Bronchial epithelial cell (primary cell): ENCODE results near the gene CARMIL1. TPM values are rescaled to one million over a fixed set of nuclear protein-coding genes. Genes with fewer than 3 reads are reported as not detected.

Experiments
- DNase-seq: peaks from one replicate; pipeline ENCODE4 v3.0.0-alpha.2; 2010; ENCODE audit warnings: low read depth
- FAIRE-seq: peaks from 2 replicates; lab custom pipeline; 2011; peaks lifted over from hg19 to GRCh38; lab: Jason Lieb, UNC
- H3K27me3 ChIP-seq: 2 replicates; pipeline ENCODE4 v1.5.1; 2011; ENCODE audit warnings: low read length; ENCODE audit not compliant: control insufficient read depth, insufficient read depth
- H3K36me3 ChIP-seq: 2 replicates; pipeline ENCODE4 v1.5.1; 2011; ENCODE audit warnings: low read length; ENCODE audit not compliant: control insufficient read depth, insufficient read depth
- H3K4me3 ChIP-seq: 2 replicates; pipeline ENCODE4 v1.5.1; 2011; ENCODE audit warnings: mild to moderate bottlenecking, low read depth, low read length, control low read depth
- total RNA-seq: library from RNA; depleted of rRNA; stranded (reverse); fragments of >200 nt; gene quantifications from 2 replicates; pipeline ENCODE4 v1.2.1, GENCODE V29; 2014
- TF ChIP-seq, protein P1 (sequence below): IDR thresholded peaks from 2 replicates; pipeline ENCODE4 v1.5.1; 2011; ENCODE audit warnings: mild to moderate bottlenecking, moderate library complexity, low read length, control low read depth, inconsistent platforms; ENCODE audit not compliant: insufficient read depth, severe bottlenecking

The CARMIL1 gene
- total RNA-seq, 1 donor from 2014 or later, result 12.1 TPM

DNA sequence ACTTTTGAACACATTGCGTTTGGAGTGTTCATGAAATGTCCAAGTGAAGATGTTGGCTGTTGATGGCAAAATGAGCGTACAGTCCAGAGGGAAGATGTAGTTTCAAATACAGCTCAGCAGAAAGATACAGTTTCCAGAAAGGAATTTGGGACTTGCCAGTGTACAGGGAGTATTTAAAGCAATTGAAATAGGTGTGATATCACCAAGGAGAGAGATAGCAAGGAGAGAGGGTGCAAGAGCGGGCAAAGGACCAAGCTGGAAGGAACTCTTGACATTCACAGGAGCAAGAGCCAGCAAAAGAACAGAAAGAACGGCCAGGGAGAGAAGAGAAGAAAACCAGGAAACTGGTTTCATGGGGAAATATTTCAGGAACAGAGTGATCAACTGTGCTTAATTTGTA lies 47.8 kb downstream of the CARMIL1 start:
- H3K4me3 ChIP-seq, result no peak overlapping the region
- FAIRE-seq, result no peak
- no peak for DNase-seq
- TF ChIP-seq, protein P1, sequence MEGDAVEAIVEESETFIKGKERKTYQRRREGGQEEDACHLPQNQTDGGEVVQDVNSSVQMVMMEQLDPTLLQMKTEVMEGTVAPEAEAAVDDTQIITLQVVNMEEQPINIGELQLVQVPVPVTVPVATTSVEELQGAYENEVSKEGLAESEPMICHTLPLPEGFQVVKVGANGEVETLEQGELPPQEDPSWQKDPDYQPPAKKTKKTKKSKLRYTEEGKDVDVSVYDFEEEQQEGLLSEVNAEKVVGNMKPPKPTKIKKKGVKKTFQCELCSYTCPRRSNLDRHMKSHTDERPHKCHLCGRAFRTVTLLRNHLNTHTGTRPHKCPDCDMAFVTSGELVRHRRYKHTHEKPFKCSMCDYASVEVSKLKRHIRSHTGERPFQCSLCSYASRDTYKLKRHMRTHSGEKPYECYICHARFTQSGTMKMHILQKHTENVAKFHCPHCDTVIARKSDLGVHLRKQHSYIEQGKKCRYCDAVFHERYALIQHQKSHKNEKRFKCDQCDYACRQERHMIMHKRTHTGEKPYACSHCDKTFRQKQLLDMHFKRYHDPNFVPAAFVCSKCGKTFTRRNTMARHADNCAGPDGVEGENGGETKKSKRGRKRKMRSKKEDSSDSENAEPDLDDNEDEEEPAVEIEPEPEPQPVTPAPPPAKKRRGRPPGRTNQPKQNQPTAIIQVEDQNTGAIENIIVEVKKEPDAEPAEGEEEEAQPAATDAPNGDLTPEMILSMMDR, result no peak
- H3K27me3 ChIP-seq, result no peaks in the 10 kb centered on the region
- H3K36me3 ChIP-seq, result no peaks in the 10 kb centered on the region

DNA sequence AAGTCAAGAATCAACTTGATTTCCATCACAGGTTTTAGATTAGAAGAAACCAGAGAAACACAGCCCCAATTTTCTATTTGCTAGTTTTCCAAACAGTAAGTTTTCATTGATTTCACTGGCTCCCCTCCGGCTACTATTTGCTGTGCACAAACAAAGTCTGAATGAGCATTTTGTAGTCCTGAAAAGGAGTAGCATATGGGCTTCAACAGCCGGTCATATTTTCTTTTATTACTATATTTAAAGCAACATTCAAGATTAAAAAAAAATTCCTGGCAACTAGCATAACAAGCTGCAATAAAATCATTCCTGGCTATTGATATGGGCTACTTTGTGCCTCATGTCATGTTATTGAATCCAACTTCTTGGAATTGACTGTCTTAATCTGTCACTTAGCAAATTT lies 48.3 kb downstream of the CARMIL1 start:
- FAIRE-seq (no peak), DNase-seq (no peak)
- Histone ChIP-seq H3K4me3 (no peak overlapping the region), H3K27me3 (no peaks in the 10 kb centered on the region), H3K36me3 (no peaks in the 10 kb centered on the region)
- TF ChIP-seq, protein P1, result no peak

DNA sequence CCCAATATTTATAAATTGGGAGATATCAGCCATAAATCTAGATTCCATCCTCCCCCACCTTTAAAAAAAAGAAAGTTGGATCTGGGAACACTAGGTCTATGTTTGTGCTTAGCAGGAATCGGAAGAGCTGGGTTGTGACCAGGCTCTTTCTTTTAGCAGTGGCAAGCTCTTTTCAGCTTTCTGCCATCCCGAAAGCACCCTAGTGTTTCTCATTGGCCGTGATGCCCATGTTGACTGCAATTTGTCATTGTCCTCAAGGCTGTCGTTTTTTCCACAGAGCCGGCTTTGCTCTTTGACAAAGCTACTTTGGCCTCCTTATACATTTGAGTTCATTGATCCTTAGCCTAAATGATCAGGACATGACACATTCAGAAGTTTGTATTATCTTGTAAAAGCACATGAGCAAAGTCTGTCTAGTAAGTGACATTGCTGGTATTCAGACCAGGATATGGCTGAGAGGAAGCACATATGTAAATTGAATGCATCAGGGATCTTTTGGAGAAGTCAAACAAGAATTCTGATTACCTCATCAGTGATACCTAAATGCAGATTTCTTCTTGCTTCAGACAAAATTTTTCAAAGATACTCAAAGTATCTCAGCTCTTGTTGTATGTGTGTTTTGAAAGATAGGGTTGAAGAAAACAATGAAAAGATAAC lies 50.1 kb downstream of the CARMIL1 start:
- H3K36me3 ChIP-seq, result no peaks in the 10 kb centered on the region
- H3K4me3 ChIP-seq, result no peak overlapping the region
- H3K27me3 ChIP-seq, result no peaks in the 10 kb centered on the region
- DNase-seq (no peak), FAIRE-seq (no peak)
- TF ChIP-seq, protein P1, result no peak

DNA sequence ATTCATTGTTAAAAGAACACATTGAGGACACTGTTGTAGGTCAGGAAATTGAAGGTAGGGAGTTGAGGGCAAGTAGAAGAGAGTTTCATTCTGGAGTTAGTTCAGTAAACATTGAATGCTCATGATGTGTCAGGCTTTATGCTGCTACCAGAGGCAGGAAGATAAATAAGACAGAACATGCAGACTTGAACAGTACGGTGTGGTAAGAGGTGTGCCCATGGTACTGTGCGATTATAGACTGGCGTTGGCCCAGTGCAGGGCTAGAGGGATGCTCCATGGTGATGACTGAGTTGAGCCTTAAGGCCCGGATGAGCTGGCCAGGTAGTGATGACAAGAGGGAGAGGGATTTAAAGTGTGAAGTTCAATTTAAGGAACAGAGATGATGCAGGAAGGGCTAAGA lies 50.8 kb downstream of the CARMIL1 start:
- DNase-seq (peak; percentile 37), FAIRE-seq (no peak)
- no peaks in the 10 kb centered on the region for H3K36me3 ChIP-seq
- H3K4me3 ChIP-seq, result no peak overlapping the region
- H3K27me3 ChIP-seq, result no peaks in the 10 kb centered on the region
- TF ChIP-seq, protein P1, result no peak

DNA sequence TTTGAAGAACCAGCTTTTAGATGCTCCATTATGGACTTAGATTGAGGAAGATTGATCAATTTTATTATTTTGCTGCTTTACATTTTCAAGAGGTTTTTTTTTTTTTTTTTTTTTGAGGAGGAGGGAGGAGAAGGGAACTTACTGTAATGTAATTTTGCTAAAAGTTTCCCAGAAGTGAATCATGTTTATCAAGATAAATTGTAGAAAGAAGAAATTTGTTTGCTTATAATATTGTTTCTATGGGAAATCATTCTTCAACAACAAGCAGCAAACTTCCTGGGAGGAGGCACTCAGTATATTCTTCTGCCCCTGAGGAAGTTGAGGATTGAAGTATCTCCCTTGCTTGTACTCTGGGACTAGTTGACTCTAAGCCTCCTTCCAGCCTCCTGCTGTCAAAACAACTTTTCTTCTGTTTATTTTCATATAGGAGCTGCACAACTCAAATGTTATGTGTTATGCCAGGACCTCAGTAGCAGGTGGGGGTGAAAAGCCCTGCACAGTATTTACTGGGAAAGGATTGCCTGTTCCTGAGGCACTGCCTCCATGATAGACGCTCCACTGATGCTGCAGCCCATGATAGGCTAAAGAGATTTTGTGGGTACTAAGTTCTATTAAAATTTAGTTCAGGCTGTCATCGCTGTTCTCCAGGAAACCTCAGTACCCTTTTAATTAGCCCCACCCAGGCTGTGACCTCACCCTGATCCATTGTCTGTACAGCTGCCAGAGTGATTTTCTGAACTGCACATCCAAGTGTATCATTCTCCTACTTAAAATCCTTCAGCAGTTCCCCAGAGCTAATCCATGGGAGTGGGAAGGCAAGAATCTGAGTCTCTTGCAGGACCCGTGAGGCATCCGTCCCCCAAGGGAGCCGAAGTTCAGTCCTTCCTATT lies 51.9 kb downstream of the CARMIL1 start:
- FAIRE-seq, result no peak
- peak; percentile 12 for DNase-seq
- TF ChIP-seq, protein P1, result no peak

More for the DNA sequence above, 51.9 kb downstream of the CARMIL1 start:
- Histone ChIP-seq H3K27me3 (no peaks in the 10 kb centered on the region), H3K36me3 (no peaks in the 10 kb centered on the region), H3K4me3 (no peak overlapping the region)
